ENCODE data around the gene SF3A1.

The SF3A1 gene

GRCh38 chr22:30307041-30307574, 49.6 kb downstream of the SF3A1 start:
- no peak for TF ChIP-seq CTCF (IDR thresholded peaks at IDR 0.05; ENCODE audit: low read depth, low read length)
- H3K4me3 ChIP-seq (ENCODE audit: low read depth, low read length), result no peak overlapping the region

DNA sequence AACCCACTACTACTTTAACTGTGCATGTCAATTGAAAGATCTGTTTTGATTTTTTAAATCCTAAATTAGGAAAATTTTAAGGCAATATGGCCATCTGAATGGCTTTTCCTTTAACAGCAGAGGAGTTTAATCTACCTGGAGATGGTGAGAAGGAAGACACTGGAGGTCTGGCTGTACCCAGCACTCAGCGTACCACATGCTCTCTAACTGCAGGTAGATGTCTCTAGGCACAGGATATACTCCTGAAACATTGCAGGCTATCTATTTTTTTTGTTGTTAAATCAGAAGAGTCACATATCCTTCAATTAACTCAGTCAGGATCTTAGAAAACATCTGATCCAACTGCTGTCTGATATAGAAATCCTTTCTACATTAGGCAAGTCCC, 50.1 kb downstream of the SF3A1 start:
- TF ChIP-seq CTCF (IDR thresholded peaks at IDR 0.05; ENCODE audit: low read depth, low read length), result no peak

GRCh38 chr22:30305906-30306626, 50.6 kb downstream of the SF3A1 start:
- no peak overlapping the region for H3K4me3 ChIP-seq (ENCODE audit: low read depth, low read length)

More for the DNA sequence above, 50.1 kb downstream of the SF3A1 start:
- no peak overlapping the region for H3K4me3 ChIP-seq (ENCODE audit: low read depth, low read length)

DNA sequence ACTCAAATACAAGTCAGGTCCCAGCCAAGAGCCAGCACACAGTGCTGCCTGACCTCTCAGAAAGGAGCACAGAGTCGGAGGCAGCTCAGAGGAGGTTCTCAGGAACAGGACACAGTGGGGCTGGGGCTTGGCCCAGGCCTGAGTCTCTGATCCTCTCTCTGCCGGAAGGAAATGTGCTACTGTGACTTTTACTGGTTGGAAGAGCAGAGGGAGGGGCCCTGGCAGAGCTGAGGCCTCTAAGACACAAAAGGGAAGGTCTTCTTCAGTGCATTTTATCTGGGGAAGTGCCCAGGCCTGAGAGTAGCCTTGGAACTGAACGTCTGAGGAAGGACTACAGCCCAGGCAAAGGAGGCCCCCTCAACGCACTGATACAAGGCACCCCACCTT, 51.2 kb downstream of the SF3A1 start:
- H3K4me3 ChIP-seq (ENCODE audit: low read depth, low read length), result no peak overlapping the region
- no peak for TF ChIP-seq CTCF (IDR thresholded peaks at IDR 0.05; ENCODE audit: low read depth, low read length)

More at GRCh38 chr22:30305906-30306626, 50.6 kb downstream of the SF3A1 start:
- no peak for TF ChIP-seq CTCF (IDR thresholded peaks at IDR 0.05; ENCODE audit: low read depth, low read length)

DNA sequence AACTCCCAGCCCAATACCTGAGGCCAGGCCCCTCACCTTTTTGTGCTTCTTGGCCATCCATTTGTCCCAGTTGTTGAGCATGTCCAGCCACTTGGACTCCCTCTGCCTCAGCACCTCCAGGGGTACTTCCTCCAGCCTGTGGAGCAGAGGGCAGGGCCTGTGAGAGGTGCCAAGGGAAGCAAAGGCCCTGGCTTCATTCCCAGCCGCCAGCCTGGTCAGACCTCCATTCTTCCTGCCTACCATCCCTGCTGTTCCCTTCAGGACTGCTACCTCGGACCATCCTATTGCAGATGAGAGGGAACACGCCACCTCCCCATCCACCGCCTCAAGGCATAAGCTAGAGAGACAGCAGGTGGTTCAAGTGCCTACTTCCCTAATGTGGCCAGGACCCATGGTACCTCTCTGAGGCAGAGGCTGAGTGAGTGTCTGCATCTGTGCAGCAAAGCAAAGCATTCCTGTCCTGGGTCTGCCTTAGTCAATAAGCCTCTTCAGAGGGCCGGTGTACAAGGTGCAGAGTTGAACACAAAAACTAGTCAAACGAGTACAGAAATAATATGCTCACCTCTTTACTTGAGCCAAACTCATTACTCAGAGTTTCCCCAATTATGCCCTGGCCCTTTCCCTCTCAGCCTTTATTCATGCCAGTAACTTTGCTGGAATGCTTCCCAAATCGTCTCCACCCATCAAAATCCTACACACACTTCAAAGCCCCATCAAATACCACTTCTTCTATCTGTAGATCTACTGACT, 52.0 kb downstream of the SF3A1 start:
- no peak for TF ChIP-seq CTCF (IDR thresholded peaks at IDR 0.05; ENCODE audit: low read depth, low read length)
- H3K4me3 ChIP-seq (ENCODE audit: low read depth, low read length), result no peak overlapping the region

DNA sequence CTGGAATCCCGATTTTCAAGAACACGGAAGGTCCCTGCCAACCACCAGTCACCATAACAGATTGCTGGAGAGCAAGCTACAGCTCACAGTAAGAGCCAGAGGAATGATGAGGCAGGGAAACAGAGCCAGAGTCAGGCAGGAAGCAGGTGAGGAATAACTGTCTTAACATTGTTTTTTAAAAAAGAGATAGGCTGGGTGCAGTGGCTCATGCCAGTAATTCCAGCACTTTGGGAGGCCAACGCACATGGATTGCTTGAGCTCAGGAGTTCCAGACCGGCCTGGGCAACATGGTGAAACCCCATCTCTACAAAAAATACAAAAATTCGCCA, 53.9 kb downstream of the SF3A1 start:
- H3K4me3 ChIP-seq (ENCODE audit: low read depth, low read length), result no peak overlapping the region
- TF ChIP-seq CTCF (IDR thresholded peaks at IDR 0.05; ENCODE audit: low read depth, low read length), result no peak

Data from WI38 (cell line).